PC-9 (cell line): ENCODE results near the gene FERMT2. TPM values are rescaled to one million over a fixed set of nuclear protein-coding genes. Genes with fewer than 3 reads are reported as not detected.

Experiments used
- BruUV-seq: library from RNA; stranded (reverse); fragments of 400-500 nt; replicated peaks from 2 replicates; lab custom pipeline; 2021; lab: Mats Ljungman, UMichigan
- CTCF ChIA-PET: fragments of 300-600 bp; sonication (Branson Sonifier 250); formaldehyde crosslinking; loops from one replicate; lab custom pipeline; 2022; ENCODE audit warnings: antibody characterized with exemption; lab: Charles Lee
- POLR2A ChIA-PET: fragments of 300-600 bp; sonication (Branson Sonifier 250); formaldehyde crosslinking; loops from one replicate; lab custom pipeline; 2022; ENCODE audit warnings: antibody characterized with exemption; ENCODE audit not compliant: unreplicated experiment; lab: Charles Lee
- DNase-seq, 2 experiments: peaks; one replicate each; pipeline versions ENCODE4 v3.0.0 to v3.0.0-alpha.2; 2015 to 2022; ENCODE audit warnings: mixed read lengths in 1 of 2
- H2AFZ ChIP-seq: fragments of 200-600 bp; sonication (generic); 2 replicates; pipeline ENCODE4 v1.8.1; 2017; ENCODE audit warnings: antibody characterized with exemption
- H3F3A ChIP-seq: fragments of 200-600 bp; sonication (generic); 2 replicates; pipeline ENCODE4 v1.8.1; 2017; ENCODE audit warnings: antibody characterized with exemption, mild to moderate bottlenecking, low read depth; ENCODE audit not compliant: insufficient read depth
- H3K27ac ChIP-seq: fragments of 200-600 bp; sonication (generic); 2 replicates; pipeline ENCODE4 v1.6.1; 2016; ENCODE audit warnings: mixed run types
- H3K27me3 ChIP-seq: fragments of 200-600 bp; sonication (generic); 2 replicates; pipeline ENCODE4 v1.6.1; 2016; ENCODE audit warnings: low read depth, mixed run types; ENCODE audit not compliant: insufficient read depth
- H3K36me3 ChIP-seq: fragments of 200-600 bp; sonication (generic); 2 replicates; pipeline ENCODE4 v1.6.1; 2016; ENCODE audit warnings: low read depth, mixed run types
- H3K4me1 ChIP-seq: fragments of 200-600 bp; sonication (generic); replicated peaks from 2 replicates; pipeline ENCODE4 v1.6.1; 2016; ENCODE audit warnings: mixed run types; ENCODE audit not compliant: insufficient read depth
- H3K4me2 ChIP-seq: fragments of 200-600 bp; sonication (generic); 2 replicates; pipeline ENCODE4 v1.6.1; 2017; ENCODE audit warnings: mixed run types
- H3K4me3 ChIP-seq: fragments of 200-600 bp; sonication (generic); 2 replicates; pipeline ENCODE4 v1.6.1; 2016; ENCODE audit warnings: mixed run types
- H3K79me2 ChIP-seq: fragments of 200-600 bp; sonication (generic); 2 replicates; pipeline ENCODE4 v1.6.1; 2017; ENCODE audit warnings: low read depth, mixed run types
- H3K9me2 ChIP-seq: fragments of 200-600 bp; sonication (generic); 2 replicates; pipeline ENCODE4 v1.8.1; 2017; ENCODE audit warnings: mild to moderate bottlenecking; ENCODE audit not compliant: insufficient read depth
- H3K9me3 ChIP-seq: fragments of 200-600 bp; sonication (generic); 2 replicates; pipeline ENCODE4 v1.8.1; 2016; ENCODE audit warnings: low read depth; ENCODE audit not compliant: insufficient read depth
- H4K20me1 ChIP-seq: fragments of 200-600 bp; sonication (generic); 2 replicates; pipeline ENCODE4 v1.8.1; 2017; ENCODE audit not compliant: insufficient read depth
- EZH2 ChIP-seq: fragments of 200-600 bp; sonication (generic); IDR thresholded peaks from 2 replicates; pipeline ENCODE4 v1.8.0; 2017; ENCODE audit warnings: antibody characterized with exemption, low read depth
- intact Hi-C: fragments of 100-400 bp; cut with micrococcal nuclease; formaldehyde crosslinking; loops from one replicate; pipeline ENCODE4 v1.10.0; 2022; ENCODE audit not compliant: unreplicated experiment
- total RNA-seq: library from RNA; stranded (reverse); gene quantifications from 2 replicates; pipeline ENCODE4 v1.2.3, GENCODE V29; 2021
- TF ChIP-seq, protein P1 (sequence below): fragments of 200-600 bp; sonication (generic); conservative IDR thresholded peaks from 2 replicates; pipeline ENCODE4 v1.6.1; 2017; ENCODE audit warnings: mixed run types, antibody characterized with exemption, mild to moderate bottlenecking, moderate library complexity

Gene FERMT2
- total RNA-seq, 1 experiment from 2014 or later, result 9.0 TPM

DNA sequence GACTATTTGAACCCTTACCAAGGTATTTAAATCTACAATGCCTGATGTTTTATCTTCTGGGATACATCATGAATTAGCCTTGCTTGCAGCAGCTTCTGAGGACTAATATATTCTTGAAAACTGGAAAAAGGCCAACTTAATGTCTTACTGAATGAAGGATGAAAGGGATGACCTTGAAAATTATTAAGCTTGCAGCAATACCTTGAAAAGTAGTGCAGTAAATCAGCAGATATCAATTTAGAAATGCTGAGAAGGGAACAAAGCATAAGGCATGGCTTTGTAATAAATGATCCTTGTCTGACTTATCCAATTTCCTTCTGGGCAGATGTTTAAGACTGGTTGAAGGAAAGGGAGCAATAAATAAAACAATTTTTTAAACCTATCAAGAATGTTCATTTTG lies 37.3 kb upstream of the FERMT2 start:
- Histone ChIP-seq H3K4me2 (no peak overlapping the region), H3K27me3 (no peaks in the 10 kb centered on the region), H3K4me1 (no peaks in the 10 kb centered on the region), H3F3A (no peaks in the 10 kb centered on the region), H3K9me2 (no peaks in the 10 kb centered on the region), H3K27ac (no peak overlapping the region), H3K4me3 (no peak overlapping the region), H4K20me1 (no peaks in the 10 kb centered on the region), H3K9me3 (no peaks in the 10 kb centered on the region), H2AFZ (no peak overlapping the region), H3K79me2 (no peaks in the 10 kb centered on the region), H3K36me3 (no peaks in the 10 kb centered on the region)
- DNase-seq, result no peak
- TF ChIP-seq EZH2, result no peak
- TF ChIP-seq, protein P1, sequence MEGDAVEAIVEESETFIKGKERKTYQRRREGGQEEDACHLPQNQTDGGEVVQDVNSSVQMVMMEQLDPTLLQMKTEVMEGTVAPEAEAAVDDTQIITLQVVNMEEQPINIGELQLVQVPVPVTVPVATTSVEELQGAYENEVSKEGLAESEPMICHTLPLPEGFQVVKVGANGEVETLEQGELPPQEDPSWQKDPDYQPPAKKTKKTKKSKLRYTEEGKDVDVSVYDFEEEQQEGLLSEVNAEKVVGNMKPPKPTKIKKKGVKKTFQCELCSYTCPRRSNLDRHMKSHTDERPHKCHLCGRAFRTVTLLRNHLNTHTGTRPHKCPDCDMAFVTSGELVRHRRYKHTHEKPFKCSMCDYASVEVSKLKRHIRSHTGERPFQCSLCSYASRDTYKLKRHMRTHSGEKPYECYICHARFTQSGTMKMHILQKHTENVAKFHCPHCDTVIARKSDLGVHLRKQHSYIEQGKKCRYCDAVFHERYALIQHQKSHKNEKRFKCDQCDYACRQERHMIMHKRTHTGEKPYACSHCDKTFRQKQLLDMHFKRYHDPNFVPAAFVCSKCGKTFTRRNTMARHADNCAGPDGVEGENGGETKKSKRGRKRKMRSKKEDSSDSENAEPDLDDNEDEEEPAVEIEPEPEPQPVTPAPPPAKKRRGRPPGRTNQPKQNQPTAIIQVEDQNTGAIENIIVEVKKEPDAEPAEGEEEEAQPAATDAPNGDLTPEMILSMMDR, result no peak
- BruUV-seq, result no TSS peak
- ChIA-PET CTCF (no interaction called here), POLR2A (no interaction called here)
- intact Hi-C loops, result no loop called here

DNA sequence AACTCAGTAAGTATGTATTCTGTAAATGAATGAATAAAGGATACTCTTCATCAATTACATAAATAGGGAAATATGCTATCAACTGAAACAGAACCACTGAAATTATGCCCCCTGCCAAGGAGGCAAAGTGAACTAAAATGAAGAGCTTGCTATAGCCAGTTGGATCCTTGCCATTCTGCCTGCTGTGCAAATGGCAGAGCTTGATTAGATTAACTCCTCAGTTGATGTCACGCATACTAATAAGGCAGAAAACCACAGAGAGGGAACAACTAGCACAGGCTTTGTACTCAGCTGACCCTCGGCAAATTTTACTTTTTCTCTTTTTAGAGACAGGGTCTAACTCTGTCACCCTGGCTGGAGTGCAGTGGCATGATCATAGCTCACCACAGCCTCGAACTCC lies 36.7 kb upstream of the FERMT2 start:
- Histone ChIP-seq H3K36me3 (no peaks in the 10 kb centered on the region), H3K79me2 (no peaks in the 10 kb centered on the region), H4K20me1 (no peaks in the 10 kb centered on the region), H3K27me3 (no peaks in the 10 kb centered on the region), H3K27ac (no peak overlapping the region), H3K4me1 (no peaks in the 10 kb centered on the region), H2AFZ (no peak overlapping the region), H3K4me2 (no peak overlapping the region), H3K9me2 (no peaks in the 10 kb centered on the region), H3K4me3 (no peak overlapping the region), H3K9me3 (no peaks in the 10 kb centered on the region), H3F3A (no peaks in the 10 kb centered on the region)
- ChIA-PET POLR2A (interaction anchor here (0.6 kb wide), 1 partner anchor 61 kb away, joined by 5 read pairs; no protein-coding TSS in a partner anchor), CTCF (no interaction called here)
- BruUV-seq, result no TSS peak
- no peak for DNase-seq
- intact Hi-C loops, result no loop called here
- TF ChIP-seq, protein P1, result no peak
- TF ChIP-seq EZH2, result no peak

DNA sequence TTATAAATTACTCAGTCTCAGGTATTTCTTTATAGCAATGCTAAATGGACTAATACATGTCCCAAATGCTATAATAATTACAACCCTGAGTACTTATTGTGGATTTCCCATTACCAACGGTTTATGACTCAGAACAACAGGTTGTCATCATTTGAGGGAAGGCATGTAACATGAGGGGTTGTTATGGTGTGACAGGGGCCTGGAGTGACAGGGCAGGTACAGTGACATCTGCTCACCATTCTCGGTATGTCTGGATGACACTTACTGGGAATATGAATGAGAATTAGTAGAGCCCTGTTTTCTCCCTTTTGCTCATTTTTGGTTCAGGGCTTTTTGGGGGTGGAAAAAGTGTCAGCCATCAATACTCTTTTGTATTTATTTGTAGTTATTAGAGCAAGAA lies 36.2 kb upstream of the FERMT2 start:
- H3K4me1 ChIP-seq, result no peaks in the 10 kb centered on the region
- TF ChIP-seq, protein P1, result no peak
- TF ChIP-seq EZH2, result no peak
- no peak overlapping the region for H3K4me2 ChIP-seq
- H3K27me3 ChIP-seq, result no peaks in the 10 kb centered on the region
- no peaks in the 10 kb centered on the region for H3K79me2 ChIP-seq
- no peaks in the 10 kb centered on the region for H3K36me3 ChIP-seq
- BruUV-seq, result no TSS peak
- no peak overlapping the region for H2AFZ ChIP-seq
- H3K4me3 ChIP-seq, result no peak overlapping the region
- CTCF ChIA-PET, result no interaction called here
- no peaks in the 10 kb centered on the region for H4K20me1 ChIP-seq
- no peaks in the 10 kb centered on the region for H3F3A ChIP-seq
- H3K9me3 ChIP-seq, result no peaks in the 10 kb centered on the region
- POLR2A ChIA-PET, result interaction anchor here (0.6 kb wide), 1 partner anchor 62 kb away, joined by 5 read pairs; no protein-coding TSS in a partner anchor
- DNase-seq, result no peak
- intact Hi-C loops, result no loop called here
- no peaks in the 10 kb centered on the region for H3K9me2 ChIP-seq
- no peak overlapping the region for H3K27ac ChIP-seq
